Kidney epithelial cell (primary cell): ENCODE measurements around the gene FAM9B. TPM values are rescaled to one million over a fixed set of nuclear protein-coding genes. Genes with fewer than 3 reads are reported as not detected.

Experiments used
- DNase-seq: peaks from one replicate; pipeline ENCODE4 v3.0.0-alpha.2; 2010; ENCODE audit warnings: low read depth
- H3K27me3 ChIP-seq: 2 replicates; pipeline ENCODE4 v1.6.0; 2011; ENCODE audit warnings: low read length; ENCODE audit not compliant: control insufficient read depth, insufficient read depth
- H3K36me3 ChIP-seq: 2 replicates; pipeline ENCODE4 v1.5.1; 2011; ENCODE audit warnings: low read length; ENCODE audit not compliant: control insufficient read depth, insufficient read depth
- H3K4me3 ChIP-seq: 2 replicates; pipeline ENCODE4 v1.5.1; 2011; ENCODE audit warnings: low read depth, mild to moderate bottlenecking, control low read depth, low read length
- CTCF ChIP-seq: IDR thresholded peaks from 2 replicates; pipeline ENCODE4 v1.5.1; 2011; ENCODE audit warnings: mild to moderate bottlenecking, moderate library complexity, low read length, control low read depth, inconsistent platforms; ENCODE audit not compliant: insufficient read depth, poor library complexity, severe bottlenecking
- total RNA-seq: library from RNA; depleted of rRNA; stranded (reverse); fragments of >200 nt; gene quantifications from 2 replicates; pipeline ENCODE4 v1.2.3, GENCODE V29; 2015

FAM9B gene
- not detected in 2 replicates for total RNA-seq

DNA sequence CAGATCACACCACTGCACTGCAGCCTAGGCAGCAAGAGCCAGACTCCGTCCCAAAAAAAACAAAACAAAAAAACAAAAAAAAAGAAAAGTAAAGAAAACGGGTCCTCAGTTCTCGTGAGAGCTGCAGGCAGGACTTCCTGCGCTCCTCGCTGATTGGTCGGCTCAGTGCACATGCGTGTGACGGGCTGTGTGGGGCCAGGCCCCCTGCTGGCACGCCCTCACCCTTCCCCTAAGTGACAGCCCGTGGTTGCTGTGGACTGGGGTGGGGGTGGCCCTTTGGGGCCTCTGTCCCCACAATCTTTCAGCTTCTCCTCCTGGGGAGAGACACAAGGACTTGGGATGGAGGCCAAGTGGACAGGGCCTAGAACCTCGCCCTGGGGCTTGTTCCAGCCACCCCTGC, at the start of gene FAM9B:
Gene FAM9B, minus strand, starts transcription at position 139 of the 400 bp plus-strand sequence. CDS start 1,141 bp downstream, outside the sequence.
- DNase-seq: no peak
- Histone ChIP-seq H3K4me3 (no peak within 1 kb of the TSS), H3K27me3 (no peaks in the 10 kb centered on the region), H3K36me3 (no peaks in the 10 kb centered on the region)
- TF ChIP-seq CTCF: no peak

GRCh38 chrX:9081271-9081670, 47.3 kb upstream of the FAM9B start:
- DNase-seq: no peak
- H3K4me3 ChIP-seq: no peak overlapping the region
- no peaks in the 10 kb centered on the region for H3K36me3 ChIP-seq
- no peaks in the 10 kb centered on the region for H3K27me3 ChIP-seq
- no peak for TF ChIP-seq CTCF

GRCh38 chrX:9074326-9074725, 40.4 kb upstream of the FAM9B start:
- H3K27me3 ChIP-seq: no peaks in the 10 kb centered on the region
- TF ChIP-seq CTCF: no peak
- no peaks in the 10 kb centered on the region for H3K36me3 ChIP-seq
- H3K4me3 ChIP-seq: no peak overlapping the region
- DNase-seq: no peak

DNA sequence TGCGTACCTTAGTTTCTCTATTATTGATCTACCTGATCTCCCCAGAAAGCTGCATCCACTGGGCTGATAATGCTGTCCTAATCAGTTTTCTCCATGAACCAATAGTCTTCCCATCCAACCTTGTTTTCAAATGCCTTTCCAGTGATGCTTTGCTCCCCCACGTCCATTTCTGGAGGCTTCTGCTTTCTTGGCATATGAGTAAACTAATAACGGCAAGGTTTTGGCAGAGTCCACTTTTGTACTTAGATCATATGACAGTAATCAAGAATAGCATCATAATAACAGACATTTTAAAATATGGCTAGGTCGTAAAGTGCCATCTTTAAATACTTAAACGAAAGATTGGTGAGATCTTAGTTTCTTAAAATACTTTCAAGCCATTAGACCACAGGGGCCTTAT, 38.4 kb upstream of the FAM9B start:
- Histone ChIP-seq H3K27me3 (no peaks in the 10 kb centered on the region), H3K36me3 (no peaks in the 10 kb centered on the region), H3K4me3 (no peak overlapping the region)
- DNase-seq: no peak
- TF ChIP-seq CTCF: no peak

GRCh38 chrX:9071031-9071650, 37.2 kb upstream of the FAM9B start:
- Histone ChIP-seq H3K36me3 (no peaks in the 10 kb centered on the region), H3K27me3 (no peaks in the 10 kb centered on the region), H3K4me3 (no peak overlapping the region)
- DNase-seq: no peak
- no peak for TF ChIP-seq CTCF

- no peak overlapping the region for H3K4me3 ChIP-seq
- no peaks in the 10 kb centered on the region for H3K36me3 ChIP-seq
- TF ChIP-seq CTCF: no peak
- H3K27me3 ChIP-seq: no peaks in the 10 kb centered on the region
- DNase-seq: no peak
These were observed 35.6 kb upstream of the FAM9B start for GRCh38 chrX:9069573-9069972.
